H1 (cell line): ENCODE measurements around the gene CHPF.

Source experiments
- CREB1 ChIP-seq: IDR thresholded peaks from 2 replicates; pipeline ENCODE4 v1.6.1; 2012; ENCODE audit warnings: inconsistent platforms
- CTCF ChIP-seq, 3 experiments: IDR thresholded peaks; 1 replicate in 2 of 3; 2 replicates in 1 of 3; pipeline versions ENCODE4 v1.5.1 to v1.6.1; 2011; ENCODE audit warnings: low read length in 3 of 3, mild to moderate bottlenecking in 3 of 3, inconsistent platforms in 2 of 3, low read depth in 1 of 3, moderate library complexity in 1 of 3; ENCODE audit not compliant: insufficient read depth in 1 of 3; ENCODE audit errors: control extremely low read depth in 1 of 3
- EGR1 ChIP-seq: IDR thresholded peaks from 2 replicates; pipeline ENCODE4 v1.6.1; 2011; ENCODE audit warnings: low read depth, low read length, borderline replicate concordance
- EP300 ChIP-seq, 2 experiments: IDR thresholded peaks; 1 replicate in 1 of 2; 2 replicates in 1 of 2; pipeline ENCODE4 v1.6.1; 2011 to 2012; ENCODE audit warnings: low read depth in 2 of 2, low read length in 2 of 2, mild to moderate bottlenecking in 2 of 2, borderline replicate concordance in 1 of 2, inconsistent platforms in 1 of 2, moderate library complexity in 1 of 2
- SIN3A ChIP-seq, 2 experiments: IDR thresholded peaks in 1 of 2; conservative IDR thresholded peaks in 1 of 2; 2 replicates each; pipeline ENCODE4 v1.6.1; 2011 to 2012; ENCODE audit warnings: low read length in 2 of 2, improper control_type of control experiment in 1 of 2, low read depth in 1 of 2, mild to moderate bottlenecking in 1 of 2
- SP2 ChIP-seq: IDR thresholded peaks from 2 replicates; pipeline ENCODE4 v1.6.1; 2012; ENCODE audit warnings: mild to moderate bottlenecking, low read length, inconsistent platforms
- TAF1 ChIP-seq: IDR thresholded peaks from 2 replicates; pipeline ENCODE4 v1.6.1; 2011; ENCODE audit warnings: mild to moderate bottlenecking, low read depth, low read length
- USF2 ChIP-seq: IDR thresholded peaks from 2 replicates; pipeline ENCODE4 v1.6.1; 2011; ENCODE audit warnings: low read length, improper control_type of control experiment

DNA sequence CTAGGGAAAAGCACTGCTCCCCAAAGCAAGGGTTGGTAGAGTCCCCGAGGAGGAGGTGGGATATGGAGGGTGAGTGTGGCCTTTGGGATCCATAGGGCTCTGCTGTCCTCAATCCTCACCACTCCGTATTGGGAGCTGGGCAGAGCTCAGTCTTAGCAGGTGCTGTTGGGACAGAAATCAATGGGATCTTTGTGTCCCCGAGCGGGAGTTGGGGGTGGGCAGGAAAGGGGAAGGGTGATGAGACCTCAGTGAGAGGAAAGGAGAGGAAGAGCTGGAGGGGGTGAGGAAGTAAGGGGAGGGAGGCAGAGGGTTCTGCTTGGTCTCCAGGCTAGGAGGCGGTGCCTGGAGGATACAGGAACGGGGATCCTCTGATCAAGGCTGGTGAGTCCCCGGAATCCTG is 26.7 kb downstream of the CHPF start:
- TF ChIP-seq USF2 (no peak), SIN3A (conservative IDR thresholded peaks at IDR 0.05 in 1 of 2, IDR thresholded peaks at IDR 0.05 in 1 of 2; ENCODE audit: low read depth in 1 of 2, low read length in 2 of 2) (no peak), TAF1 (no peak), SP2 (no peak), CREB1 (no peak), EP300 (IDR thresholded peaks at IDR 0.05; ENCODE audit: borderline replicate concordance in 1 of 2, low read depth in 2 of 2, low read length in 2 of 2) (no peak), CTCF (IDR thresholded peaks at IDR 0.05; ENCODE audit: control extremely low read depth in 1 of 3, insufficient read depth in 1 of 3, low read depth in 1 of 3, low read length in 3 of 3) (no peak), EGR1 (no peak)
